ENCODE measurements around the gene HSD17B3. TPM values are rescaled to one million over a fixed set of nuclear protein-coding genes. Genes with fewer than 3 reads are reported as not detected.

HSD17B3 gene
- total and polyA plus RNA-seq, 2 of the 13 experiments (the other 11 are each of a cell fraction or from before 2014, with no cell fraction given) = 0.12 TPM; not detected in 1

DNA sequence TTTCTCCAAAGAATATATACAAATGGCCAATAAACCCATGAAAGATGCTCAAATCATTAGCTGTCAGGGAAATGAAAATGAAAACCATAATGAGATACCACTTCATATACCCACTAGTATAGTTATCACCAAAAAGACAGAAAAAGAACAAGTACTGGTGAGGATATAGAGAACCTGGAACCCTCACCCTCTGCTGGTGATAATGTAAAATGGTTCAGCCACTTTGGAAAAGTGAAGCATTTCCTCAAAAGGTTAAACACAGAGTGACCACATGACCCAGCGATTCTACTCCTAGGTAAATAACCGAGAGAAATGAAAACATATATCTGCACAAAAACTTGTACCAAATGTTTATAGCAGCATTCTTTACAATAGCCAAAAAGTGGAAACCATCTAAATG, 72.0 kb downstream of the HSD17B3 start (continued):
- TF ChIP-seq ZNF274 (CRISPR knock-in tag; IDR thresholded peaks at IDR 0.05) = no peak

DNA sequence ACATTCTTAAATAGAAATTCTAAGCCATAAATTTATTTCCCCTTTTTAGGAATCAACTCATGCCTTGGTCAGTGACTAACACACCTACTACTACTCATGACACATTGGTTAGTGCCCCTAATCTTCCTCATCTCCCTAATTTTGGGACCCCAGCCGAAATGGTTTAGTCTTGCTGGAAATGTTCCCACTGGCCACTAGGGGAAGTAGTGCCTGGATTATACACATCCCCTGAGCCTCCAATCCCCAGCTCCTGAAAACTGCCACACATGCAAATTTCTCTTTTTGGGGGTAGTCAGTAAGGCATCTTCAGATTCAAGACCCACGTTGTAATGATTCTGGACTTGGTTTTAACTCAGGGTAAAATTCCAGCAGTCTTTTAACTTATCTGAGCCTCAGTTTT, 79.8 kb downstream of the HSD17B3 start:
- POLR2A ChIA-PET = no interaction called here
- Histone ChIP-seq H3K79me2 (ENCODE audit: insufficient read depth, low read length) (no peaks in the 10 kb centered on the region), H3K27ac (ENCODE audit: extremely low read length, insufficient read depth, low read length) (no peak overlapping the region), H3K9ac (ENCODE audit: insufficient read depth, low read depth, low read length) (no peak overlapping the region), H3K9me3 (ENCODE audit: low read length) (peaks cover 15% of the 10 kb centered on the region), H3K4me1 (ENCODE audit: insufficient read depth, low read length) (peaks cover 9% of the 10 kb centered on the region), H2AFZ (ENCODE audit: low read length) (no peak overlapping the region), H3K4me3 (replicated peaks in 1 of 3; ENCODE audit: insufficient read depth in 1 of 3, low read depth in 2 of 3, low read length in 3 of 3) (no peak overlapping the region), H3K36me3 (replicated peaks in 1 of 2; ENCODE audit: control insufficient read depth in 1 of 2, insufficient read depth in 2 of 2, low read length in 2 of 2) (no peaks in the 10 kb centered on the region), H3K4me2 (ENCODE audit: low read depth, low read length) (no peak overlapping the region), H4K20me1 (ENCODE audit: insufficient read depth, low read length) (no peaks in the 10 kb centered on the region), H3K27me3 (ENCODE audit: control insufficient read depth in 1 of 2, insufficient read depth in 2 of 2, low read length in 2 of 2) (peaks cover 0 to 8% of the 10 kb centered on the region in 2 experiments; a peak in 3 of 5 replicates)
- DNase-seq (ENCODE audit: low spot score) (no peak), FAIRE-seq (no peak), ATAC-seq (no peak)
- CTCF ChIA-PET (ENCODE audit: low intra/inter-chr PET ratio, low total read pairs) = no interaction called here
- intact Hi-C loops (cut with micrococcal nuclease; ENCODE audit: unreplicated experiment) = no loop called here
- in situ Hi-C loops (cut with HindIII; ENCODE audit: extremely low pct_ligation_motif_present, low pct_unique_long_range_greater_than_20kb) = no loop called here
- no TSS peak for BruUV-seq (replicated peaks)
- 0% methylated on average over 2 of the region's 2 CpGs for WGBS (ENCODE audit: low lambda C conversion rate)
- no peak for TF ChIP-seq CBX1 (IDR thresholded peaks at IDR 0.05; ENCODE audit: low read depth)
- no peak for TF ChIP-seq PHB2 (IDR thresholded peaks at IDR 0.05; ENCODE audit: partially characterized antibody)
- peak; percentile 46; a peak in 3 of 4 replicates for TF ChIP-seq MAFK (conservative IDR thresholded peaks at IDR 0.05 in 1 of 2, IDR thresholded peaks at IDR 0.05 in 1 of 2; ENCODE audit: low read length in 2 of 2)
- TF ChIP-seq, protein P1, sequence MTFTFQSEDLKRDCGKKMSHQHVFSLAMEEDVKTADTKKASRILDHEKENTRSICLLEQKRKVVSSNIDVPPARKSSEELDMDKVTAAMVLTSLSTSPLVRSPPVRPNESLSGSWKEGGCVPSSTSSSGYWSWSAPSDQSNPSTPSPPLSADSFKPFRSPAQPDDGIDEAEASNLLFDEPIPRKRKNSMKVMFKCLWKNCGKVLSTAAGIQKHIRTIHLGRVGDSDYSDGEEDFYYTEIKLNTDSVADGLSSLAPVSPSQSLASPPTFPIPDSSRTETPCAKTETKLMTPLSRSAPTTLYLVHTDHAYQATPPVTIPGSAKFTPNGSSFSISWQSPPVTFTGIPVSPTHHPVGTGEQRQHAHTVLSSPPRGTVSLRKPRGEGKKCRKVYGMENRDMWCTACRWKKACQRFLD (CRISPR knock-in tag; IDR thresholded peaks at IDR 0.05; ENCODE audit: borderline replicate concordance) = no peak
- TF ChIP-seq, protein P2, sequence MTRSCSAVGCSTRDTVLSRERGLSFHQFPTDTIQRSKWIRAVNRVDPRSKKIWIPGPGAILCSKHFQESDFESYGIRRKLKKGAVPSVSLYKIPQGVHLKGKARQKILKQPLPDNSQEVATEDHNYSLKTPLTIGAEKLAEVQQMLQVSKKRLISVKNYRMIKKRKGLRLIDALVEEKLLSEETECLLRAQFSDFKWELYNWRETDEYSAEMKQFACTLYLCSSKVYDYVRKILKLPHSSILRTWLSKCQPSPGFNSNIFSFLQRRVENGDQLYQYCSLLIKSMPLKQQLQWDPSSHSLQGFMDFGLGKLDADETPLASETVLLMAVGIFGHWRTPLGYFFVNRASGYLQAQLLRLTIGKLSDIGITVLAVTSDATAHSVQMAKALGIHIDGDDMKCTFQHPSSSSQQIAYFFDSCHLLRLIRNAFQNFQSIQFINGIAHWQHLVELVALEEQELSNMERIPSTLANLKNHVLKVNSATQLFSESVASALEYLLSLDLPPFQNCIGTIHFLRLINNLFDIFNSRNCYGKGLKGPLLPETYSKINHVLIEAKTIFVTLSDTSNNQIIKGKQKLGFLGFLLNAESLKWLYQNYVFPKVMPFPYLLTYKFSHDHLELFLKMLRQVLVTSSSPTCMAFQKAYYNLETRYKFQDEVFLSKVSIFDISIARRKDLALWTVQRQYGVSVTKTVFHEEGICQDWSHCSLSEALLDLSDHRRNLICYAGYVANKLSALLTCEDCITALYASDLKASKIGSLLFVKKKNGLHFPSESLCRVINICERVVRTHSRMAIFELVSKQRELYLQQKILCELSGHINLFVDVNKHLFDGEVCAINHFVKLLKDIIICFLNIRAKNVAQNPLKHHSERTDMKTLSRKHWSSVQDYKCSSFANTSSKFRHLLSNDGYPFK (CRISPR knock-in tag; IDR thresholded peaks at IDR 0.05; ENCODE audit: borderline replicate concordance) = no peak
- peak; percentile 35 for TF ChIP-seq MAFF (IDR thresholded peaks at IDR 0.05; ENCODE audit: low read depth, low read length)
- TF ChIP-seq, protein P3, sequence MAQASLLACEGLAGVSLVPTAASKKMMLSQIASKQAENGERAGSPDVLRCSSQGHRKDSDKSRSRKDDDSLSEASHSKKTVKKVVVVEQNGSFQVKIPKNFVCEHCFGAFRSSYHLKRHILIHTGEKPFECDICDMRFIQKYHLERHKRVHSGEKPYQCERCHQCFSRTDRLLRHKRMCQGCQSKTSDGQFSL (CRISPR knock-in tag; IDR thresholded peaks at IDR 0.05) = no peak
- no peak for TF ChIP-seq ZNF160 (CRISPR knock-in tag; IDR thresholded peaks at IDR 0.05)
- no peak for TF ChIP-seq ZNF230 (CRISPR knock-in tag; IDR thresholded peaks at IDR 0.05)
- no peak for TF ChIP-seq ZNF546 (CRISPR knock-in tag; conservative IDR thresholded peaks at IDR 0.05)
- TF ChIP-seq ZNF530 (CRISPR knock-in tag; IDR thresholded peaks at IDR 0.05; ENCODE audit: low read depth) = no peak
- TF ChIP-seq RAD51 (IDR thresholded peaks at IDR 0.05; ENCODE audit: borderline replicate concordance) = no peak
- peak; percentile 44 for TF ChIP-seq STAG1 (CRISPR knock-in tag; IDR thresholded peaks at IDR 0.05)
- TF ChIP-seq ZNF558 (CRISPR knock-in tag; IDR thresholded peaks at IDR 0.05; ENCODE audit: borderline replicate concordance) = no peak
- TF ChIP-seq NFKB2 (CRISPR knock-in tag; IDR thresholded peaks at IDR 0.05; ENCODE audit: borderline replicate concordance) = no peak
- no peak for TF ChIP-seq HBP1 (CRISPR knock-in tag; IDR thresholded peaks at IDR 0.05; ENCODE audit: low read depth)
- no peak for TF ChIP-seq SRSF9 (IDR thresholded peaks at IDR 0.05; ENCODE audit: borderline replicate concordance, insufficient read depth, low read depth, low read length, poor library complexity, severe bottlenecking)
- no peak for TF ChIP-seq NBN (conservative IDR thresholded peaks at IDR 0.05)

Measured in HepG2 (cell line).